Suprapubic skin (tissue), 4 donors: ENCODE measurements around the gene FER. TPM values are rescaled to one million over a fixed set of nuclear protein-coding genes. Genes with fewer than 3 reads are reported as not detected.

Experiments
- DNase-seq, 2 donors: peaks; one replicate each; pipeline ENCODE4 v3.0.0-alpha.2; 2019; ENCODE audit warnings: low spot score in 2 of 2
- H3K27ac ChIP-seq: fragments of 200-600 bp; sonication (generic); one replicate; pipeline ENCODE4 v1.5.1; 2019
- H3K27me3 ChIP-seq: fragments of 200-600 bp; sonication (generic); one replicate; pipeline ENCODE4 v1.5.1; 2019
- H3K36me3 ChIP-seq: fragments of 200-600 bp; sonication (generic); one replicate; pipeline ENCODE4 v1.5.1; 2019
- H3K4me1 ChIP-seq: fragments of 200-600 bp; sonication (generic); one replicate; pipeline ENCODE4 v1.5.1; 2019
- H3K4me3 ChIP-seq: fragments of 200-600 bp; sonication (generic); one replicate; pipeline ENCODE4 v1.5.1; 2019; ENCODE audit warnings: mild to moderate bottlenecking
- H3K9me3 ChIP-seq: fragments of 200-600 bp; sonication (generic); one replicate; pipeline ENCODE4 v1.5.1; 2019
- CTCF ChIP-seq, 2 donors: fragments of 200-600 bp in 1 of 2; fragments of 450-650 bp in 1 of 2; sonication (generic) in 1 of 2; IDR thresholded peaks; one replicate each; pipeline ENCODE4 v1.5.1; 2016 to 2019; ENCODE audit warnings: antibody characterized with exemption in 2 of 2, mild to moderate bottlenecking in 1 of 2, moderate library complexity in 1 of 2
- EP300 ChIP-seq: sonication (generic); formaldehyde crosslinking; IDR thresholded peaks from one replicate; pipeline ENCODE4 v1.6.1; 2017; ENCODE audit warnings: antibody characterized with exemption
- POLR2A ChIP-seq, 2 donors: fragments of 450-650 bp; IDR thresholded peaks; one replicate each; pipeline ENCODE4 v1.6.1; 2017; ENCODE audit warnings: antibody characterized with exemption in 2 of 2, mild to moderate bottlenecking in 2 of 2, moderate library complexity in 2 of 2
- POLR2AphosphoS5 ChIP-seq, 3 donors: sonication (generic); formaldehyde crosslinking; IDR thresholded peaks; one replicate each; pipeline ENCODE4 v1.6.1; 2017; ENCODE audit warnings: antibody characterized with exemption in 3 of 3
- WGBS: methylation state at CpG from one replicate; pipeline ENCODE4 v1.1.5; 2018; 5-methylcytosine and 5-hydroxymethylcytosine counted together
- total RNA-seq, 4 donors: library from RNA; depleted of rRNA; stranded (reverse); fragments of >200 nt; gene quantifications; one replicate each; pipeline ENCODE4 v1.1.0, GENCODE V29; 2016

Gene FER
- total RNA-seq, 4 donors from 2014 or later: 16.1 to 29.9 (median 23.3) TPM

GRCh38 chr5:109225716-109226625, 478.3 kb downstream of the FER start:
- H3K4me1 ChIP-seq: no peaks in the 10 kb centered on the region
- no peak for DNase-seq
- WGBS: 69% methylated on average over 11 of the region's 11 CpGs

GRCh38 chr5:109230369-109230768, 482.7 kb downstream of the FER start:
- Histone ChIP-seq H3K36me3 (no peaks in the 10 kb centered on the region), H3K9me3 (peaks cover 5% of the 10 kb centered on the region), H3K27ac (no peak overlapping the region), H3K27me3 (no peaks in the 10 kb centered on the region), H3K4me1 (no peaks in the 10 kb centered on the region), H3K4me3 (no peak overlapping the region)
- WGBS: 86% methylated on average over 2 of the region's 2 CpGs
- TF ChIP-seq CTCF (IDR thresholded peaks at IDR 0.05) (no peak), POLR2AphosphoS5 (IDR thresholded peaks at IDR 0.05) (no peak), EP300 (no peak), POLR2A (IDR thresholded peaks at IDR 0.05) (no peak)
- DNase-seq: no peak

More at GRCh38 chr5:109225716-109226625, 478.3 kb downstream of the FER start:
- H3K27ac ChIP-seq: no peak overlapping the region
- H3K27me3 ChIP-seq: no peaks in the 10 kb centered on the region
- H3K36me3 ChIP-seq: no peaks in the 10 kb centered on the region
- no peaks in the 10 kb centered on the region for H3K9me3 ChIP-seq
- no peak overlapping the region for H3K4me3 ChIP-seq
- TF ChIP-seq POLR2AphosphoS5 (IDR thresholded peaks at IDR 0.05): no peak
- TF ChIP-seq CTCF (IDR thresholded peaks at IDR 0.05): no peak
- no peak for TF ChIP-seq POLR2A (IDR thresholded peaks at IDR 0.05)
- no peak for TF ChIP-seq EP300

GRCh38 chr5:109231331-109231730, 483.6 kb downstream of the FER start:
- H3K36me3 ChIP-seq: no peaks in the 10 kb centered on the region
- no peaks in the 10 kb centered on the region for H3K27me3 ChIP-seq
- no peak for DNase-seq
- H3K27ac ChIP-seq: no peak overlapping the region
- WGBS: 71% methylated on average over 2 of the region's 2 CpGs
- no peak overlapping the region for H3K4me3 ChIP-seq
- peaks cover 6% of the 10 kb centered on the region for H3K9me3 ChIP-seq
- no peak for TF ChIP-seq CTCF (IDR thresholded peaks at IDR 0.05)
- TF ChIP-seq POLR2A (IDR thresholded peaks at IDR 0.05): no peak
- no peak for TF ChIP-seq EP300
- no peak for TF ChIP-seq POLR2AphosphoS5 (IDR thresholded peaks at IDR 0.05)
- H3K4me1 ChIP-seq: no peaks in the 10 kb centered on the region

- TF ChIP-seq POLR2A (IDR thresholded peaks at IDR 0.05) (no peak), EP300 (no peak), CTCF (IDR thresholded peaks at IDR 0.05) (no peak), POLR2AphosphoS5 (IDR thresholded peaks at IDR 0.05) (no peak)
- no peak for DNase-seq
- Histone ChIP-seq H3K27me3 (no peaks in the 10 kb centered on the region), H3K36me3 (no peaks in the 10 kb centered on the region), H3K4me1 (no peaks in the 10 kb centered on the region), H3K4me3 (no peak overlapping the region), H3K27ac (no peak overlapping the region), H3K9me3 (peaks cover 11% of the 10 kb centered on the region)
- WGBS: 88% methylated on average over 2 of the region's 4 CpGs
These were observed 486.7 kb downstream of the FER start for GRCh38 chr5:109234381-109234780.

GRCh38 chr5:109239456-109239855, 491.8 kb downstream of the FER start:
- Histone ChIP-seq H3K9me3 (peaks cover 11% of the 10 kb centered on the region), H3K27me3 (no peaks in the 10 kb centered on the region), H3K4me3 (no peak overlapping the region), H3K36me3 (no peaks in the 10 kb centered on the region), H3K27ac (no peak overlapping the region), H3K4me1 (no peaks in the 10 kb centered on the region)
- DNase-seq: no peak
- no peak for TF ChIP-seq EP300
- no peak for TF ChIP-seq CTCF (IDR thresholded peaks at IDR 0.05)
- no peak for TF ChIP-seq POLR2AphosphoS5 (IDR thresholded peaks at IDR 0.05)
- 77% methylated on average over 4 of the region's 5 CpGs for WGBS
